Measurements from ENCODE around the gene VIPR1.

DNA sequence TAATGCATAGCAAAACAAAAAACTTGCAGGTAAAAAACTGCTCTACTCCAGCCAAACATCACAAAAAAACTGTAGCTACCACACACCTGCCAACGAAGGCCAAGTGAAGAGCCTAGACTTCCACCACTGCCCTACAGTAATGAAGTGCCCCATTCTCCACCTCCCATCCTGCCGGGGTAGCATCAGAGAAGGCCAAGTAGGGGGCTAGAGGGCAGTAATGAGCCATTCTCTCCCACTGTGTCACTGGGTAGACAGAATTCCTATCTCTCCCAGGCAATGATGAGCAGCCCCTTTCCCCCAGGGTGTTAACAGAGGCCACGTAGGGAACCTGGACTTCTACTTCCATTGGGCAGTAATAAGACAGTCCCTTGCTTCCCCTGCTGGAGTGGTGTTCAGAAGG lies 69.8 kb downstream of the VIPR1 start:
- TF ChIP-seq PPARA (CRISPR knock-in tag; IDR thresholded peaks at IDR 0.05; ENCODE audit: borderline replicate concordance) (no peak), ARNTL (CRISPR knock-in tag; IDR thresholded peaks at IDR 0.05; ENCODE audit: borderline replicate concordance, low read depth) (no peak), TOX (CRISPR knock-in tag; IDR thresholded peaks at IDR 0.05; ENCODE audit: borderline replicate concordance) (no peak), ZFP30 (CRISPR knock-in tag; IDR thresholded peaks at IDR 0.05) (no peak)

Measured in SK-N-SH treated with all-trans-retinoic acid at 6 μM for 48 hours (cell line).